GM19452 (cell line): ENCODE data around the gene MRPS18A.
"Not testable (repeated sequence)": the region's sequence is repeated elsewhere in the genome, so short reads cannot be mapped to it uniquely, and the experiment has no call there.

Source experiments
- ATAC-seq: cut with Tn5 transposase; IDR thresholded peaks from one replicate; pipeline ENCODE4 v1.9.1; 2021; ENCODE audit not compliant: unreplicated experiment

The MRPS18A gene

GRCh38 chr6:43671801-43672690 is 15.5 kb downstream of the MRPS18A start:
- ATAC-seq: no peak

- no peak for ATAC-seq
Observed at GRCh38 chr6:43671011-43671800, 16.4 kb downstream of the MRPS18A start.

GRCh38 chr6:43670623-43670986 is 17.0 kb downstream of the MRPS18A start:
- no peak for ATAC-seq

GRCh38 chr6:43669922-43670622 is 17.5 kb downstream of the MRPS18A start:
- no peak for ATAC-seq

- ATAC-seq: no peak
Observed at GRCh38 chr6:43669050-43669921, 18.3 kb downstream of the MRPS18A start.

GRCh38 chr6:43668151-43669028 is 19.2 kb downstream of the MRPS18A start:
- ATAC-seq: no peak

GRCh38 chr6:43667245-43668150 is 20.1 kb downstream of the MRPS18A start:
- ATAC-seq: no peak

- no peak for ATAC-seq
Observed at GRCh38 chr6:43666196-43666920, 21.2 kb downstream of the MRPS18A start.

GRCh38 chr6:43665376-43665775 is 22.2 kb downstream of the MRPS18A start:
- no peak for ATAC-seq

GRCh38 chr6:43662948-43663347 is 24.6 kb downstream of the MRPS18A start:
- ATAC-seq: not testable (repeated sequence)

- ATAC-seq: no peak
Observed at GRCh38 chr6:43658161-43658560, 29.4 kb downstream of the MRPS18A start.

- ATAC-seq: no peak
Observed at GRCh38 chr6:43657221-43657802, 30.3 kb downstream of the MRPS18A start.

- ATAC-seq: not testable (repeated sequence)
Observed at GRCh38 chr6:43652822-43653221, 34.8 kb downstream of the MRPS18A start.

- no peak for ATAC-seq
Observed at GRCh38 chr6:43648248-43648647, 39.3 kb downstream of the MRPS18A start.

- ATAC-seq: no peak
Observed at GRCh38 chr6:43647613-43648012, 40.0 kb downstream of the MRPS18A start.

- ATAC-seq: peak; percentile 21
Observed at GRCh38 chr6:43645613-43645964, 42.0 kb downstream of the MRPS18A start.

- peak; percentile 60 for ATAC-seq
Observed at GRCh38 chr6:43644940-43645612, 42.5 kb downstream of the MRPS18A start, which contains the start of gene RSPH9. RSPH9 (plus strand) TSS chr6:43645036; CDS start chr6:43645099, 63 bp downstream.
